Osteoblast (primary cell): ENCODE results near the gene LMNTD1. TPM values are rescaled to one million over a fixed set of nuclear protein-coding genes. Genes with fewer than 3 reads are reported as not detected.

Experiments used
- DNase-seq: peaks from one replicate; pipeline ENCODE4 v3.0.0; 2011; ENCODE audit warnings: low spot score, mixed read lengths; ENCODE audit not compliant: insufficient read length; ENCODE audit errors: missing footprints
- H2AFZ ChIP-seq: 2 replicates; pipeline ENCODE4 v1.6.0; 2011; ENCODE audit warnings: mild to moderate bottlenecking, low read length
- H3K27ac ChIP-seq: 2 replicates; pipeline ENCODE4 v1.5.1; 2011; ENCODE audit warnings: mild to moderate bottlenecking, low read depth, low read length, moderate library complexity
- H3K27me3 ChIP-seq: 2 replicates; pipeline ENCODE4 v1.6.0; 2012; ENCODE audit warnings: mild to moderate bottlenecking, control low read depth, inconsistent platforms, low read length, moderate library complexity; ENCODE audit not compliant: insufficient read depth
- H3K36me3 ChIP-seq: 2 replicates; pipeline ENCODE4 v1.5.1; 2011; ENCODE audit warnings: mild to moderate bottlenecking, low read length, control low read depth, moderate library complexity; ENCODE audit not compliant: insufficient read depth
- H3K4me1 ChIP-seq: 2 replicates; pipeline ENCODE4 v1.5.1; 2011; ENCODE audit warnings: mild to moderate bottlenecking, low read length, control low read depth, moderate library complexity; ENCODE audit not compliant: insufficient read depth
- H3K4me2 ChIP-seq: 2 replicates; pipeline ENCODE4 v1.6.0; 2011; ENCODE audit warnings: mild to moderate bottlenecking, low read length; ENCODE audit not compliant: insufficient read depth
- H3K4me3 ChIP-seq: fragments of 200-600 bp; sonication (generic); 3 replicates; pipeline ENCODE4 v1.5.1; 2012; ENCODE audit warnings: mild to moderate bottlenecking, low read length, inconsistent platforms; ENCODE audit not compliant: insufficient read depth
- H3K79me2 ChIP-seq: 2 replicates; pipeline ENCODE4 v1.6.0; 2012; ENCODE audit warnings: mild to moderate bottlenecking, low read length, control low read depth, inconsistent platforms; ENCODE audit not compliant: insufficient read depth
- H3K9me3 ChIP-seq: 2 replicates; pipeline ENCODE4 v1.5.1; 2011; ENCODE audit warnings: low read depth, low read length, control low read depth
- H4K20me1 ChIP-seq: 2 replicates; pipeline ENCODE4 v1.6.0; 2012; ENCODE audit warnings: mild to moderate bottlenecking, low read length, control low read depth; ENCODE audit not compliant: insufficient read depth
- CTCF ChIP-seq: IDR thresholded peaks from 2 replicates; pipeline ENCODE4 v1.5.1; 2011; ENCODE audit warnings: mild to moderate bottlenecking, low read depth, low read length, moderate library complexity; ENCODE audit errors: extremely low read depth
- total RNA-seq: library from RNA; depleted of rRNA; stranded (reverse); fragments of >200 nt; gene quantifications from 2 replicates; pipeline ENCODE4 v1.2.3, GENCODE V29; 2012

Gene LMNTD1
- total RNA-seq, 1 donor = not detected

DNA sequence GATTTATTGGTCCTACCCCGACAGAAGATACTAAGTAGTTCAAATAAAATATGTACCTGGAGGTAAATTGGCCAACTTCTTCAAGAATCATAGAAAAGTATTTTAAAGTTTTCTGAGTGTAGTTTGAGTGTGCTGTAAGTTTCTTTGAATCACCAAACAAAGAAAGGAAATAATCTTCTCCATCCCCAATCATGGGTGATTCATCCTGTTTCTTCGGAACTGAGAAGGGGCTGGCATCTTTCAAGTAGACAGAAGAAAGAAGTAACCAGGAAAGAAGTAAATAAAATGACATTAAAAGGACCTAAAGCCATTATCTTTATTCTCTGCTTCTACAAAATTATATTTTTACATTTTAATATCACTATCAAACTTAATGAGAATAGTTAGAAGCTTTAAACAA, 6.8 kb downstream of the LMNTD1 start:
- no peak overlapping the region for H3K4me2 ChIP-seq
- peaks cover 6% of the 10 kb centered on the region for H3K27me3 ChIP-seq
- TF ChIP-seq CTCF = no peak
- no peaks in the 10 kb centered on the region for H4K20me1 ChIP-seq
- H3K79me2 ChIP-seq = no peaks in the 10 kb centered on the region
- no peaks in the 10 kb centered on the region for H3K36me3 ChIP-seq
- H3K4me1 ChIP-seq = no peaks in the 10 kb centered on the region
- no peak overlapping the region for H2AFZ ChIP-seq
- H3K27ac ChIP-seq = no peak overlapping the region
- no peak overlapping the region for H3K4me3 ChIP-seq
- DNase-seq = no peak
- no peaks in the 10 kb centered on the region for H3K9me3 ChIP-seq

GRCh38 chr12:25533150-25533549, 19.9 kb downstream of the LMNTD1 start:
- H3K4me2 ChIP-seq = no peak overlapping the region

DNA sequence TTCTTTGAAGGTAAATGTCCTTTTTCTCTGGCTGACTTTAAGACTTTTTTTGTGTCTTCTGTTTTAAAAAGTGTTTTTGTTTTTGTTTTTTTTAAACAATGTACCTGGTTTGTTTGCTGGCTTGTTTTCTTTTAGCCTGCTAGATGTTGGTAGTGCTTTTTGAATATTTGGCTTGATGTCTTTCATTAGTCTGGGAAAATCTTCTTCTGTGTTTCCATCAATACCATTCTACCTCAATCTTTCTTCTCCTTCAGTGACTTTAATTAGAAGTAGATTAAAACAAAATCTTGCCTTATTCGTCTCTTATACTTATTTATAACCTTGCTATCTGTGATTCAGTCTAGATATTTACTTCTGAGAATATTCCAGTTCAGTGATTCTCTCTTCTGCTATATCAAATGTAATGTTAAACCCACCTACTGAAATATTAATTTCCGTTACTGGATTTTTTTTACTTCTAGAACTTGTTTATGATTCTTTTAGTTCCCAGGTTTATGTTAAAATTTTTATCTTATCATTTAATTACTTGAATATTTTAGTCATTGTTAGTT, 21.5 kb downstream of the LMNTD1 start:
- Histone ChIP-seq H3K9me3 (no peaks in the 10 kb centered on the region), H3K36me3 (no peaks in the 10 kb centered on the region)
- TF ChIP-seq CTCF = no peak

More at GRCh38 chr12:25533150-25533549, 19.9 kb downstream of the LMNTD1 start:
- Histone ChIP-seq H2AFZ (no peak overlapping the region), H4K20me1 (no peaks in the 10 kb centered on the region), H3K27me3 (no peaks in the 10 kb centered on the region), H3K36me3 (no peaks in the 10 kb centered on the region), H3K27ac (no peak overlapping the region), H3K4me3 (no peak overlapping the region), H3K9me3 (no peaks in the 10 kb centered on the region), H3K79me2 (no peaks in the 10 kb centered on the region), H3K4me1 (no peaks in the 10 kb centered on the region)
- no peak for DNase-seq
- TF ChIP-seq CTCF = no peak

DNA sequence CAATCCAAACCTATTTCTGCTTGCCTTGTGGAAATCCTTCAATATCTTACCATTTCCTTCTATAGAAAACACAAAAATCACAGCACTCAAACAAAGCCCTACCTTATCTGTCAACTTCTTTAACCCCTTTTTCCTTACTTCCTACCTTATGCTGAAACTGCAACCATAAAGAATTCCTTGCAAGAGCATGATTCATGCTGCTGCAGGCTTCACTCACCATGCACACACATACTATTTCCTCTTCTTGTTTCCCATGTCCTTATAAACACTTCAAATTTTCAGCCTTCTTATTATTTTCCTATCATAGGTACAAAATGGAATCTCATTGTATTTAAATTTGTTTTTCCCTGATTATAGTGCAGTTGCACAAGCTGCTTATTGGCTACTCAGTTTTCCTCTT, 23.3 kb downstream of the LMNTD1 start:
- no peak overlapping the region for H2AFZ ChIP-seq
- no peaks in the 10 kb centered on the region for H3K4me1 ChIP-seq
- no peak overlapping the region for H3K4me2 ChIP-seq
- H3K27me3 ChIP-seq = no peaks in the 10 kb centered on the region
- no peak overlapping the region for H3K27ac ChIP-seq
- H3K36me3 ChIP-seq = no peaks in the 10 kb centered on the region
- TF ChIP-seq CTCF = no peak
- no peaks in the 10 kb centered on the region for H3K9me3 ChIP-seq
- peak; percentile 27 for DNase-seq
- H4K20me1 ChIP-seq = no peaks in the 10 kb centered on the region
- H3K79me2 ChIP-seq = no peaks in the 10 kb centered on the region
- no peak overlapping the region for H3K4me3 ChIP-seq

More for the DNA sequence above, 21.5 kb downstream of the LMNTD1 start:
- DNase-seq = no peak
- H3K27me3 ChIP-seq = no peaks in the 10 kb centered on the region
- no peak overlapping the region for H3K4me2 ChIP-seq
- no peaks in the 10 kb centered on the region for H4K20me1 ChIP-seq
- H3K27ac ChIP-seq = no peak overlapping the region
- H3K79me2 ChIP-seq = no peaks in the 10 kb centered on the region
- H2AFZ ChIP-seq = no peak overlapping the region
- no peaks in the 10 kb centered on the region for H3K4me1 ChIP-seq
- H3K4me3 ChIP-seq = no peak overlapping the region
